CD14-positive monocyte (primary cell): Measurements from ENCODE around the gene MINDY4B. TPM values are rescaled to one million over a fixed set of nuclear protein-coding genes. Genes with fewer than 3 reads are reported as not detected.

Experiments
- DNase-seq, 3 donors: peaks; one replicate each; pipeline ENCODE4 v3.0.0-alpha.2; 2011 to 2022
- H2AFZ ChIP-seq: 2 replicates; pipeline ENCODE4 v1.6.0; 2012; ENCODE audit warnings: mild to moderate bottlenecking, low read depth, low read length, inconsistent platforms; ENCODE audit not compliant: insufficient read depth, poor library complexity, severe bottlenecking
- H3K27ac ChIP-seq, 2 donors: 1 replicate in 1 of 2; 2 replicates in 1 of 2; pipeline ENCODE4 v1.5.1; 2012 to 2013; ENCODE audit warnings: low read length in 2 of 2, control low read depth in 1 of 2, inconsistent platforms in 1 of 2, low read depth in 1 of 2, mild to moderate bottlenecking in 1 of 2
- H3K27me3 ChIP-seq, 2 donors: one replicate each; pipeline versions ENCODE4 v1.6.0 to v1.6.1; 2011 to 2013; ENCODE audit warnings: low read length in 2 of 2; ENCODE audit not compliant: control insufficient read depth in 2 of 2, insufficient read depth in 2 of 2
- H3K36me3 ChIP-seq, 2 donors: replicated peaks in 1 of 2; 1 replicate in 1 of 2; 2 replicates in 1 of 2; pipeline versions ENCODE4 v1.5.1 to v1.6.1; 2012 to 2013; ENCODE audit warnings: low read length in 2 of 2, control low read depth in 1 of 2, inconsistent platforms in 1 of 2, mild to moderate bottlenecking in 1 of 2; ENCODE audit not compliant: insufficient read depth in 2 of 2, control insufficient read depth in 1 of 2
- H3K4me1 ChIP-seq, 2 donors: 1 replicate in 1 of 2; 2 replicates in 1 of 2; pipeline versions ENCODE4 v1.5.1 to v1.6.1; 2012 to 2013; ENCODE audit warnings: low read length in 2 of 2, control low read depth in 1 of 2, inconsistent platforms in 1 of 2, mild to moderate bottlenecking in 1 of 2, moderate library complexity in 1 of 2; ENCODE audit not compliant: insufficient read depth in 2 of 2, control insufficient read depth in 1 of 2
- H3K4me2 ChIP-seq: replicated peaks from 2 replicates; pipeline ENCODE3; 2012; ENCODE audit warnings: low read length, moderate library complexity, mild to moderate bottlenecking; ENCODE audit not compliant: poor library complexity, severe bottlenecking; ENCODE audit errors: extremely low read depth
- H3K4me3 ChIP-seq, 3 experiments: fragments of 200-600 bp in 1 of 3; sonication (generic) in 1 of 3; replicated peaks in 1 of 3; 1 replicate in 2 of 3; 2 replicates in 1 of 3; pipeline ENCODE4 v1.5.1; 2011 to 2013; ENCODE audit warnings: low read length in 3 of 3, mild to moderate bottlenecking in 3 of 3, control low read depth in 2 of 3, low read depth in 2 of 3, inconsistent platforms in 1 of 3, moderate library complexity in 1 of 3
- H3K79me2 ChIP-seq: 2 replicates; pipeline ENCODE4 v1.6.0; 2012; ENCODE audit warnings: mild to moderate bottlenecking, control low read depth, inconsistent platforms, low read length, moderate library complexity; ENCODE audit not compliant: insufficient read depth
- H3K9ac ChIP-seq: 2 replicates; pipeline ENCODE4 v1.6.0; 2017; ENCODE audit warnings: low read length, mild to moderate bottlenecking; ENCODE audit not compliant: insufficient read depth, poor library complexity, severe bottlenecking
- H3K9me3 ChIP-seq, 2 donors: replicated peaks in 1 of 2; 1 replicate in 1 of 2; 2 replicates in 1 of 2; pipeline versions ENCODE4 v1.5.1 to v1.6.1; 2012 to 2013; ENCODE audit warnings: low read length in 2 of 2, control low read depth in 1 of 2; ENCODE audit not compliant: control insufficient read depth in 1 of 2, insufficient read depth in 1 of 2
- H4K20me1 ChIP-seq: 2 replicates; pipeline ENCODE4 v1.6.0; 2012; ENCODE audit warnings: mild to moderate bottlenecking, low read length, control low read depth, moderate library complexity; ENCODE audit not compliant: insufficient read depth
- H3K27ac Mint-ChIP-seq, 7 donors: one replicate each; pipeline ENCODE4 v1.8.0; 2020; ENCODE audit warnings: mild to moderate bottlenecking in 7 of 7, mixed read lengths in 7 of 7, moderate library complexity in 6 of 7, inconsistent platforms in 2 of 7
- H3K27me3 Mint-ChIP-seq, 3 donors: one replicate each; pipeline ENCODE4 v1.8.0; 2021 to 2022; ENCODE audit warnings: low read depth in 3 of 3, mild to moderate bottlenecking in 3 of 3, mixed read lengths in 3 of 3, moderate library complexity in 3 of 3, inconsistent platforms in 1 of 3
- H3K36me3 Mint-ChIP-seq, 2 donors: one replicate each; pipeline ENCODE4 v1.8.0; 2020; ENCODE audit warnings: mixed read lengths in 2 of 2, inconsistent platforms in 1 of 2, mild to moderate bottlenecking in 1 of 2
- H3K4me1 Mint-ChIP-seq: one replicate; pipeline ENCODE4 v1.8.0; 2020; ENCODE audit warnings: mild to moderate bottlenecking, mixed read lengths
- H3K4me3 Mint-ChIP-seq, 2 donors: one replicate each; pipeline ENCODE4 v1.8.0; 2020; ENCODE audit warnings: mild to moderate bottlenecking in 2 of 2, mixed read lengths in 2 of 2, moderate library complexity in 1 of 2
- H3K9me3 Mint-ChIP-seq, 7 donors: one replicate each; pipeline ENCODE4 v1.8.0; 2020 to 2022; ENCODE audit warnings: mixed read lengths in 7 of 7, mild to moderate bottlenecking in 6 of 7, moderate library complexity in 6 of 7, inconsistent platforms in 2 of 7
- CTCF ChIP-seq: fragments of 200-600 bp; IDR thresholded peaks from one replicate; pipeline ENCODE4 v1.8.0; 2022; ENCODE audit warnings: antibody characterized with exemption, mild to moderate bottlenecking
- WGBS: methylation state at CpG from one replicate; pipeline ENCODE4 v1.1.5; 2013; ENCODE audit warnings: missing lambda C conversion rate; ENCODE audit not compliant: insufficient coverage; 5-methylcytosine and 5-hydroxymethylcytosine counted together
- intact Hi-C, 2 donors: fragments of 100-400 bp; cut with micrococcal nuclease; formaldehyde crosslinking; loops; one replicate each; pipeline versions ENCODE4 v1.15.0 to v1.15.1; 2023
- polyA plus RNA-seq, 3 donors: library from polyadenylated mRNA; depleted of rRNA in 1 of 3; unstranded in 2 of 3; stranded (reverse) in 1 of 3; fragments of 300-500 nt in 2 of 3; fragments of >200 nt in 1 of 3; fragmentation: Illumina TruSeq in 2 of 3; gene quantifications; 1 replicate in 2 of 3; 2 replicates in 1 of 3; pipeline ENCODE4 v1.2.3, GENCODE V29; 2012 to 2021

The MINDY4B gene
- polyA plus RNA-seq, 3 donors, result not detected

GRCh38 chr3:150928234-150928633 is 23.0 kb upstream of the MINDY4B start:
- no peak overlapping the region for H3K27ac ChIP-seq
- peaks cover 0 to 5% (median 0%) of the 10 kb centered on the region in 7 donors for H3K9me3 Mint-ChIP-seq
- H3K36me3 ChIP-seq, result no peaks in the 10 kb centered on the region
- peaks cover 11% of the 10 kb centered on the region for H3K4me1 Mint-ChIP-seq
- H4K20me1 ChIP-seq, result no peaks in the 10 kb centered on the region
- H3K27me3 ChIP-seq, result no peaks in the 10 kb centered on the region
- WGBS, result 100% methylated on average over 1 of the region's 1 CpG
- no peak overlapping the region for H3K9ac ChIP-seq
- H3K79me2 ChIP-seq, result no peaks in the 10 kb centered on the region
- no peak for TF ChIP-seq CTCF
- H3K4me3 ChIP-seq, result no peak overlapping the region
- no peaks in the 10 kb centered on the region for H3K36me3 Mint-ChIP-seq
- no peak overlapping the region for H3K27ac Mint-ChIP-seq
- no peak overlapping the region for H2AFZ ChIP-seq
- intact Hi-C loops, result no loop called here
- peaks cover under 1 to 6% (median 3%) of the 10 kb centered on the region in 3 donors for H3K27me3 Mint-ChIP-seq
- DNase-seq, result no peak
- no peak overlapping the region for H3K4me3 Mint-ChIP-seq
- peaks cover 7 to 10% of the 10 kb centered on the region in 2 donors for H3K4me1 ChIP-seq
- H3K9me3 ChIP-seq, result no peaks in the 10 kb centered on the region
- H3K4me2 ChIP-seq, result no peak overlapping the region

- peak overlapping the region in 1 of 2 donors; percentile 86 for H3K4me3 Mint-ChIP-seq
- no peaks in the 10 kb centered on the region for H3K36me3 Mint-ChIP-seq
- no peaks in the 10 kb centered on the region for H4K20me1 ChIP-seq
- intact Hi-C loops, result no loop called here
- no peaks in the 10 kb centered on the region for H3K9me3 ChIP-seq
- peaks cover 7 to 10% of the 10 kb centered on the region in 2 donors for H3K4me1 ChIP-seq
- no peaks in the 10 kb centered on the region for H3K27me3 ChIP-seq
- H3K27ac Mint-ChIP-seq, result peak overlapping the region in 1 of 7 donors; percentile 83
- H3K27ac ChIP-seq, result no peak overlapping the region
- no peak for TF ChIP-seq CTCF
- H3K4me1 Mint-ChIP-seq, result peaks cover 11% of the 10 kb centered on the region
- H3K4me3 ChIP-seq, result peak overlapping the region in 1 of 3 experiments; percentile 71
- H3K9ac ChIP-seq, result no peak overlapping the region
- DNase-seq, result no peak
- WGBS, result 95% methylated on average over 5 of the region's 7 CpGs
- H3K9me3 Mint-ChIP-seq, result peaks cover 0 to 5% (median 0%) of the 10 kb centered on the region in 7 donors
- peak overlapping the region; percentile 77 for H3K4me2 ChIP-seq
- H3K27me3 Mint-ChIP-seq, result peaks cover 0 to 6% (median 3%) of the 10 kb centered on the region in 3 donors
- H3K36me3 ChIP-seq, result no peaks in the 10 kb centered on the region
- H3K79me2 ChIP-seq, result no peaks in the 10 kb centered on the region
- peak overlapping the region; percentile 84 for H2AFZ ChIP-seq
These were observed 21.1 kb upstream of the MINDY4B start for GRCh38 chr3:150926328-150926727.
